Glomerular visceral epithelial cell (primary cell): ENCODE data around the gene GPR160.

Experiments used
- DNase-seq: peaks from one replicate; pipeline ENCODE4 v3.0.0-alpha.2; 2016; ENCODE audit errors: extremely low spot score

The GPR160 gene

GRCh38 chr3:170064108-170064507 is 26.3 kb downstream of the GPR160 start:
- no peak for DNase-seq

- DNase-seq, result no peak
These were observed 37.8 kb downstream of the GPR160 start for GRCh38 chr3:170075441-170076091.

- DNase-seq, result peak; percentile 62
These were observed 39.0 kb downstream of the GPR160 start for GRCh38 chr3:170076715-170077238.

GRCh38 chr3:170077361-170077760 is 39.6 kb downstream of the GPR160 start:
- DNase-seq, result no peak

GRCh38 chr3:170078620-170079281 is 41.0 kb downstream of the GPR160 start:
- no peak for DNase-seq

- peak; percentile 56 for DNase-seq
These were observed 41.9 kb downstream of the GPR160 start for GRCh38 chr3:170079536-170080165.

GRCh38 chr3:170080605-170081004 is 42.8 kb downstream of the GPR160 start:
- DNase-seq, result no peak

GRCh38 chr3:170081079-170081741 is 43.4 kb downstream of the GPR160 start:
- DNase-seq, result no peak

- DNase-seq, result no peak
These were observed 45.5 kb downstream of the GPR160 start for GRCh38 chr3:170083343-170083742.

- no peak for DNase-seq
These were observed 47.6 kb downstream of the GPR160 start for GRCh38 chr3:170085396-170085795.

GRCh38 chr3:170089862-170090600 is 52.2 kb downstream of the GPR160 start:
- no peak for DNase-seq

- no peak for DNase-seq
These were observed 52.8 kb downstream of the GPR160 start for GRCh38 chr3:170090601-170090981.

GRCh38 chr3:170092907-170093306 is 55.1 kb downstream of the GPR160 start:
- DNase-seq, result no peak

- DNase-seq, result no peak
These were observed 58.0 kb downstream of the GPR160 start for GRCh38 chr3:170095771-170096170.

- no peak for DNase-seq
These were observed 58.5 kb downstream of the GPR160 start for GRCh38 chr3:170096342-170096741.

- no peak for DNase-seq
These were observed 61.0 kb downstream of the GPR160 start for GRCh38 chr3:170098753-170099152.

GRCh38 chr3:170100944-170101343 is 63.1 kb downstream of the GPR160 start:
- no peak for DNase-seq

- no peak for DNase-seq
These were observed 64.6 kb downstream of the GPR160 start for GRCh38 chr3:170102431-170102830.

- no peak for DNase-seq
These were observed 70.1 kb downstream of the GPR160 start for GRCh38 chr3:170107941-170108340.

GRCh38 chr3:170108955-170109354 is 71.2 kb downstream of the GPR160 start:
- DNase-seq, result no peak

- DNase-seq, result no peak
These were observed 71.9 kb downstream of the GPR160 start for GRCh38 chr3:170109579-170110293.
